Hepatocyte (in vitro differentiated cells): ENCODE results near the gene APLP1. TPM values are rescaled to one million over a fixed set of nuclear protein-coding genes. Genes with fewer than 3 reads are reported as not detected.
"Not testable (repeated sequence)": the region's sequence is repeated elsewhere in the genome, so short reads cannot be mapped to it uniquely, and the experiment has no call there.

Experiments used
- DNase-seq: peaks from one replicate; pipeline ENCODE4 v3.0.0-alpha.2; 2016; ENCODE audit warnings: low spot score
- H2AFZ ChIP-seq: fragments of 200-600 bp; sonication (generic); 2 replicates; pipeline ENCODE4 v1.6.0; 2016; ENCODE audit warnings: antibody characterized with exemption, mild to moderate bottlenecking
- H3K27ac ChIP-seq: fragments of 200-600 bp; sonication (generic); 2 replicates; pipeline ENCODE4 v1.5.1; 2016; ENCODE audit warnings: mild to moderate bottlenecking
- H3K27me3 ChIP-seq: fragments of 200-600 bp; sonication (generic); 2 replicates; pipeline ENCODE4 v1.6.1; 2016
- H3K36me3 ChIP-seq: fragments of 200-600 bp; sonication (generic); replicated peaks from 2 replicates; pipeline ENCODE4 v1.5.1; 2016; ENCODE audit warnings: low read depth; ENCODE audit not compliant: insufficient read depth
- H3K4me1 ChIP-seq: fragments of 200-600 bp; sonication (generic); 2 replicates; pipeline ENCODE4 v1.5.1; 2016; ENCODE audit warnings: mild to moderate bottlenecking, moderate library complexity; ENCODE audit not compliant: insufficient read depth
- H3K4me2 ChIP-seq: fragments of 200-600 bp; sonication (generic); 2 replicates; pipeline ENCODE4 v1.6.0; 2016
- H3K4me3 ChIP-seq: fragments of 200-600 bp; sonication (generic); 2 replicates; pipeline ENCODE4 v1.5.1; 2016; ENCODE audit warnings: mild to moderate bottlenecking
- H3K79me2 ChIP-seq: fragments of 200-600 bp; sonication (generic); 2 replicates; pipeline ENCODE4 v1.6.0; 2017; ENCODE audit warnings: mild to moderate bottlenecking
- H3K9me2 ChIP-seq: fragments of 200-600 bp; sonication (generic); replicated peaks from 2 replicates; pipeline ENCODE4 v1.6.0; 2017; ENCODE audit warnings: mild to moderate bottlenecking; ENCODE audit not compliant: insufficient read depth
- H3K9me3 ChIP-seq: fragments of 200-600 bp; sonication (generic); 2 replicates; pipeline ENCODE4 v1.5.1; 2016; ENCODE audit warnings: low read depth, mild to moderate bottlenecking
- H4K20me1 ChIP-seq: fragments of 200-600 bp; sonication (generic); 2 replicates; pipeline ENCODE4 v1.6.0; 2016; ENCODE audit warnings: mild to moderate bottlenecking; ENCODE audit not compliant: insufficient read depth, poor library complexity, severe bottlenecking
- EZH2 ChIP-seq: fragments of 200-600 bp; sonication (generic); IDR thresholded peaks from 2 replicates; pipeline ENCODE4 v1.6.1; 2016; ENCODE audit warnings: antibody characterized with exemption, mild to moderate bottlenecking, borderline replicate concordance
- EZH2phosphoT487 ChIP-seq: fragments of 200-600 bp; sonication (generic); IDR thresholded peaks from one replicate; pipeline ENCODE4 v1.6.1; 2018; ENCODE audit warnings: antibody characterized with exemption, mild to moderate bottlenecking, low read depth, moderate library complexity; ENCODE audit not compliant: unreplicated experiment, severe bottlenecking
- WGBS: methylation state at CpG from one replicate; pipeline ENCODE4 v1.1.6; 2016; ENCODE audit warnings: low lambda C conversion rate; ENCODE audit errors: missing lambda C conversion rate; 5-methylcytosine and 5-hydroxymethylcytosine counted together
- polyA plus RNA-seq: library from polyadenylated mRNA; unstranded; fragments of >200 nt; fragmentation: Nextera tagmentation; extraction: Ambion mirVana; gene quantifications from 2 replicates; pipeline ENCODE4 v1.2.1, GENCODE V29; 2016
- total RNA-seq: library from RNA; depleted of rRNA; stranded (reverse); fragments of >200 nt; gene quantifications from 2 replicates; pipeline ENCODE4 v1.2.3, GENCODE V29; 2014
- TF ChIP-seq, protein P1 (sequence below): fragments of 200-600 bp; sonication (generic); IDR thresholded peaks from 2 replicates; pipeline ENCODE4 v1.5.1; 2016; ENCODE audit warnings: antibody characterized with exemption, mild to moderate bottlenecking; ENCODE audit not compliant: poor library complexity

Gene APLP1
- total and polyA plus RNA-seq, 2 experiments from 2014 or later, result 29.0 to 115 TPM

- H2AFZ ChIP-seq, result no peak overlapping the region
- no peak overlapping the region for H3K4me2 ChIP-seq
- H3K4me1 ChIP-seq, result no peaks in the 10 kb centered on the region
- H3K27ac ChIP-seq, result no peak overlapping the region
- H3K36me3 ChIP-seq, result no peaks in the 10 kb centered on the region
- no peak for DNase-seq
- H3K9me2 ChIP-seq, result no peaks in the 10 kb centered on the region
- H3K4me3 ChIP-seq, result no peak overlapping the region
- WGBS, result 97% methylated on average over 9 of the region's 9 CpGs
- H4K20me1 ChIP-seq, result no peaks in the 10 kb centered on the region
- no peak for TF ChIP-seq EZH2
- TF ChIP-seq, protein P1, sequence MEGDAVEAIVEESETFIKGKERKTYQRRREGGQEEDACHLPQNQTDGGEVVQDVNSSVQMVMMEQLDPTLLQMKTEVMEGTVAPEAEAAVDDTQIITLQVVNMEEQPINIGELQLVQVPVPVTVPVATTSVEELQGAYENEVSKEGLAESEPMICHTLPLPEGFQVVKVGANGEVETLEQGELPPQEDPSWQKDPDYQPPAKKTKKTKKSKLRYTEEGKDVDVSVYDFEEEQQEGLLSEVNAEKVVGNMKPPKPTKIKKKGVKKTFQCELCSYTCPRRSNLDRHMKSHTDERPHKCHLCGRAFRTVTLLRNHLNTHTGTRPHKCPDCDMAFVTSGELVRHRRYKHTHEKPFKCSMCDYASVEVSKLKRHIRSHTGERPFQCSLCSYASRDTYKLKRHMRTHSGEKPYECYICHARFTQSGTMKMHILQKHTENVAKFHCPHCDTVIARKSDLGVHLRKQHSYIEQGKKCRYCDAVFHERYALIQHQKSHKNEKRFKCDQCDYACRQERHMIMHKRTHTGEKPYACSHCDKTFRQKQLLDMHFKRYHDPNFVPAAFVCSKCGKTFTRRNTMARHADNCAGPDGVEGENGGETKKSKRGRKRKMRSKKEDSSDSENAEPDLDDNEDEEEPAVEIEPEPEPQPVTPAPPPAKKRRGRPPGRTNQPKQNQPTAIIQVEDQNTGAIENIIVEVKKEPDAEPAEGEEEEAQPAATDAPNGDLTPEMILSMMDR, result no peak
- TF ChIP-seq EZH2phosphoT487, result no peak
- H3K27me3 ChIP-seq, result no peaks in the 10 kb centered on the region
- no peaks in the 10 kb centered on the region for H3K79me2 ChIP-seq
- H3K9me3 ChIP-seq, result no peaks in the 10 kb centered on the region
Measured at GRCh38 chr19:35888398-35888797, 20.0 kb downstream of the APLP1 start.

DNA sequence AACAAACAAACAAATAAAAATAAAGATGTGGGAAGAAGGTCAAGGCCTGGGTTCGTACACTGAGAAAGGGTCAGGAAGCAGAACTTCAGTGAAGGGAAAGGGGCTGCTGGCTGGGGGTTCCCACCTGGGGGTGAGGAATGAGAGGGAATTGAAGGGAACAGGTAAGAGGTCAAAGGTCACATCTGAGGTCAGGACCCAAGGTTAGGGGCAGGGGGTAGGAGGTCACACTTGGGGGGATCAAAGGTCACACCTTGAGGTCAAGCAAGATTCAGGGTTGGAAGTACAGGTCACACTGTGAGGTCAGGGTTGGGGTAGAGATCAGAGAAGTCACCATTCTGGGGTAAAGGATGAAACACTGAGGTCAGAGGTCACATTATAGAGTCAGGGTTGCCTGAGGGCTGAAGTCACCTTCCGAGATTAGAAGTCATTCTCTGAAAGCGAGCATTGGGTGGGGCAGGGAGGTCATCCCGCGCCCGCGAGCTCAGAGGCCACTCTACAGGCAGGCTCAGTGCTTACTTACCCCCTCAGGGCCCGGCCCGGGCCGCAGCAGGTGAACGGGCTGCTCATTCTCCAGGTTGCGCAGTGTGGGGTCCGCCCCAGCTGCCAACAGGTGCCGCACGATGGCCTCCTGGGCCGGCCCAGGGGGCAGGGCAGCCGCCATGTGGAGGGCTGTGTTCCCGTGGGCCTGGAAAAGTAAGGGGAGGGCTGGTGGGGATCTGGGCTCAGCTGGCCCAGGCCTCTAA is 21.2 kb downstream of the APLP1 start:
- H3K27me3 ChIP-seq, result no peaks in the 10 kb centered on the region
- no peaks in the 10 kb centered on the region for H3K9me3 ChIP-seq
- no peak overlapping the region for H3K4me2 ChIP-seq
- H3K9me2 ChIP-seq, result no peaks in the 10 kb centered on the region
- 94% methylated on average over 18 of the region's 18 CpGs for WGBS
- no peak overlapping the region for H3K4me3 ChIP-seq
- no peak for DNase-seq
- no peaks in the 10 kb centered on the region for H3K4me1 ChIP-seq
- H2AFZ ChIP-seq, result no peak overlapping the region
- no peaks in the 10 kb centered on the region for H3K36me3 ChIP-seq
- no peaks in the 10 kb centered on the region for H3K79me2 ChIP-seq
- TF ChIP-seq EZH2phosphoT487 (no peak), EZH2 (no peak)
- TF ChIP-seq, protein P1, result no peak
- no peaks in the 10 kb centered on the region for H4K20me1 ChIP-seq
- H3K27ac ChIP-seq, result no peak overlapping the region

DNA sequence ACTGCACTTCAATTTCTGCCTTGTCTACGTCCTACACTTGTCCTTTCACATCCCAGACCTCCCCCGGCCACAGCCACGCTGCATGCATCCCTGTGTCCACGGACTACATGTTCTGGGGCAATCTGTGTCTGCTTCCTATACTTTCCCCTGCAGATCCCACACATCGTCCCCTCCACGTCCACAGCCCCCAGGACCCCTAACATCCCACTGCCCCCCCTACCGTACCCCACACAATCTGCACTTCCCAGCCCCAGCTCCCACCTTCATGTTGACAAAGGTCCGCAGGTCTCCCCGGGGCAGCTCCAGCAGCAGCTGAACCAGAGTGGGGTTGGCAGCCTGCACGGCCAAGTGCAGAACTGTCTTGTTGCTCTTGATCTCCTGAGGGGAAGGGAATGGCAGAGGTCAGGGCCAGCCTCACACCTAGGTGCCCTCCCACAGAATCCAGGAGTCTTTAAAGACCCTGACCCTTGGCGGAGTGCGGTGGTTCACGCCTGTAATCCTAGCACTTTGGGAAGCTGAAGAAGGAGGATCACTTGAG is 21.8 kb downstream of the APLP1 start:
- Histone ChIP-seq H2AFZ (no peak overlapping the region), H3K9me2 (no peaks in the 10 kb centered on the region), H3K36me3 (no peaks in the 10 kb centered on the region), H3K4me2 (no peak overlapping the region), H3K27ac (no peak overlapping the region), H4K20me1 (no peaks in the 10 kb centered on the region), H3K79me2 (no peaks in the 10 kb centered on the region), H3K4me1 (no peaks in the 10 kb centered on the region), H3K4me3 (no peak overlapping the region), H3K27me3 (no peaks in the 10 kb centered on the region), H3K9me3 (no peaks in the 10 kb centered on the region)
- TF ChIP-seq, protein P1, result no peak
- TF ChIP-seq EZH2phosphoT487 (no peak), EZH2 (no peak)
- DNase-seq, result no peak
- WGBS, result 94% methylated on average over 11 of the region's 13 CpGs

DNA sequence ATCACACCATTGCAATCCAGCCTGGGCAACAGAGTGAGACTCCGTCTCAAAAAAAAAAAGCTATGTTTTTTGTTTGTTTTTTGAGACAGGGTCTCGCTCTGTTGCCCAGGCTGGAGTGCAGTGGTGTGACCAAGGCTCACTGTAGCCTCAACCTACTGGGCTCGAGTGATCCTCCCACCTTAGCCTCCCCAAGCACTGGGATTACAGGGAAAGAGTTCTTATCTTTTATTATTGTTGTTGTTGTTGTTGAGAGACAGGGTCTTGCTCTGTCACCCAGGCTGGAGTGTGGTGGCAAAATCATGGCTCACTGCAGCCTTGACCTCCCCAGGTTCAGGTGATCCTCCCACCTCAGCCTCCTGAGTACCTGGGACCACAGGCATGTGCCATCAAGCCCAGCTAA is 23.4 kb downstream of the APLP1 start:
- not testable (repeated sequence) for H4K20me1 ChIP-seq, H3K4me1 ChIP-seq, H3K4me2 ChIP-seq, H3K27me3 ChIP-seq, H3K36me3 ChIP-seq, H2AFZ ChIP-seq, H3K27ac ChIP-seq, H3K79me2 ChIP-seq, DNase-seq, H3K4me3 ChIP-seq, H3K9me3 ChIP-seq, H3K9me2 ChIP-seq
- 95% methylated on average over 3 of the region's 3 CpGs for WGBS
